HL-60 (cell line): Measurements from ENCODE around the gene EDEM2.

Source experiments
- CTCF ChIP-seq: IDR thresholded peaks from one replicate; pipeline ENCODE4 v1.5.1; 2011; ENCODE audit warnings: low read length, control low read depth, inconsistent platforms; ENCODE audit not compliant: insufficient read depth
- POLR2AphosphoS5 ChIP-seq: IDR thresholded peaks from 2 replicates; pipeline ENCODE4 v1.6.1; 2012; ENCODE audit warnings: low read depth
- SPI1 ChIP-seq: IDR thresholded peaks from 2 replicates; pipeline ENCODE4 v1.6.1; 2012; ENCODE audit warnings: low read depth, mild to moderate bottlenecking, borderline replicate concordance

DNA sequence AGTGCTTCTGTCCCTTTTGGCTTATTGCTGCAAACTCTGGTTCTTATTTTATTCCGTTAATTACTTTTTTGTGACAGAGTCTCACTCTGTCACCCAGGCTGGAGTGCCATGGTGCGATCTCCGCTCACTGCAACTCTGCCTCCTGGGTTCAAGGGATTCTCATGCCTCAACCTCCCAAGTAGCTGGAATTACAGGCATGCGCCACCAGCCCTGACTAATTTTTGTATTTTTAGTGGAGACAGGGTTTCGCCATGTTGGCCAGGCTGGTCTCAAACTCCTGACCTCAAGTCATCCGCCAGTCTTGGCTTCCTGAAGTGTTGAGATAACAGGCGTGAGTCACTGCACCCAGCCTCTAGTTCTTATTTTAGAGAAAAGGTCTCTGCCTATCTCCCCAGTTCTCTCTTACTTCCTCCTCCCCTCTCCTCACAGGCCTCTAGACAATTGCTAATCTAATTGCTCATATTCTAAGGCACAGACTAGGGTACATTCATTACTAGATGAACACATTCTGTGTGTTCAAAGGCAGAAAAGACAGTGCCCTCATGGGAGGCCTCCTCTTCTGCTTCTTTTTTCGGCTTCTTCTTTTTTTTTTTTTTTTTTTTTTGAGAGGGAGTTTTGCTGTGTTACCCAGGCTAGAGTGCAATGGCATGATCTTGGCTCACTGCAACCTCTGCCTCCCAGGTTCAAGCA is 27.0 kb downstream of the EDEM2 start:
- TF ChIP-seq POLR2AphosphoS5, result no peak
- TF ChIP-seq CTCF, result no peak
- no peak for TF ChIP-seq SPI1
